ENCODE measurements around the gene COL15A1.

GRCh38 chr9:99073347-99073746, 129.6 kb downstream of the COL15A1 start:
- TF ChIP-seq SUZ12 (IDR thresholded peaks at IDR 0.05; ENCODE audit: extremely low read depth, insufficient read depth, insufficient read length) (no peak), YY1 (IDR thresholded peaks at IDR 0.05; ENCODE audit: insufficient read depth, insufficient read length) (no peak)
